ENCODE measurements around the gene EHMT1. TPM values are rescaled to one million over a fixed set of nuclear protein-coding genes. Genes with fewer than 3 reads are reported as not detected.

The EHMT1 gene
- polyA plus RNA-seq, 1 of the 3 experiments (the other 2 are of a cell fraction) = 39.5 TPM

DNA sequence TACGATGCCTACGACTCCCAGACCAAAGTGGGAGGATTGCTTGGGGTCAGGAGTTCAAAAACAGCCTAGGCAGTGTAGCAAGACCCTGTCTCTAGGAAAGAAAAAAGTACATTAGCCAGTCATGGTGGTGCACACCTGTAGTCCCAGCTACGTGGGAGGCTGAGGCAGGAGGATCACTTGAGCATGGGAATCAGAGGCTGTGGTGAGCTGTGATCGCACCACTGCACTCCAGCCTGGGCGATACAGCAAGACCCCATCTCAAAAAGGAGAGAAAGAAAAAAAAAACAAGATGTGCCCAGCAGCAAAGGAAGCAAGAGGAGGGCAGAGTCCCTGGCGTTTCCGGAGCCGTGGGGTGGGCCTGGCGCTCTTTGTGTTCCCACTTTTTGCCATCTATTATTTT, 179.3 kb downstream of the EHMT1 start:
- TF ChIP-seq JUND (IDR thresholded peaks at IDR 0.05) (no peak), CTCF (IDR thresholded peaks at IDR 0.05) (no peak), ELF1 (IDR thresholded peaks at IDR 0.05) (no peak), USF2 (IDR thresholded peaks at IDR 0.05; ENCODE audit: borderline replicate concordance, low read depth, low read length) (no peak), CHD2 (IDR thresholded peaks at IDR 0.05; ENCODE audit: low read length, partially characterized antibody) (no peak), PBX3 (IDR thresholded peaks at IDR 0.05) (no peak), GABPA (IDR thresholded peaks at IDR 0.05; ENCODE audit: low read depth) (no peak), YY1 (IDR thresholded peaks at IDR 0.05; ENCODE audit: low read depth) (no peak), NFIC (IDR thresholded peaks at IDR 0.05; ENCODE audit: borderline replicate concordance) (no peak), TEAD4 (IDR thresholded peaks at IDR 0.05; ENCODE audit: borderline replicate concordance, insufficient read depth) (no peak), SIN3A (IDR thresholded peaks at IDR 0.05; ENCODE audit: borderline replicate concordance, low read depth, low read length) (no peak), EZH2phosphoT487 (IDR thresholded peaks at IDR 0.05; ENCODE audit: borderline replicate concordance, low read depth) (no peak), SMC3 (IDR thresholded peaks at IDR 0.05; ENCODE audit: low read depth, low read length) (no peak), TCF12 (IDR thresholded peaks at IDR 0.05) (no peak), FOXM1 (IDR thresholded peaks at IDR 0.05; ENCODE audit: low read depth) (no peak)
- TF ChIP-seq, protein P1, sequence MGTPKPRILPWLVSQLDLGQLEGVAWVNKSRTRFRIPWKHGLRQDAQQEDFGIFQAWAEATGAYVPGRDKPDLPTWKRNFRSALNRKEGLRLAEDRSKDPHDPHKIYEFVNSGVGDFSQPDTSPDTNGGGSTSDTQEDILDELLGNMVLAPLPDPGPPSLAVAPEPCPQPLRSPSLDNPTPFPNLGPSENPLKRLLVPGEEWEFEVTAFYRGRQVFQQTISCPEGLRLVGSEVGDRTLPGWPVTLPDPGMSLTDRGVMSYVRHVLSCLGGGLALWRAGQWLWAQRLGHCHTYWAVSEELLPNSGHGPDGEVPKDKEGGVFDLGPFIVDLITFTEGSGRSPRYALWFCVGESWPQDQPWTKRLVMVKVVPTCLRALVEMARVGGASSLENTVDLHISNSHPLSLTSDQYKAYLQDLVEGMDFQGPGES (IDR thresholded peaks at IDR 0.05; ENCODE audit: low read depth, low read length) = no peak
- TF ChIP-seq, protein P2, sequence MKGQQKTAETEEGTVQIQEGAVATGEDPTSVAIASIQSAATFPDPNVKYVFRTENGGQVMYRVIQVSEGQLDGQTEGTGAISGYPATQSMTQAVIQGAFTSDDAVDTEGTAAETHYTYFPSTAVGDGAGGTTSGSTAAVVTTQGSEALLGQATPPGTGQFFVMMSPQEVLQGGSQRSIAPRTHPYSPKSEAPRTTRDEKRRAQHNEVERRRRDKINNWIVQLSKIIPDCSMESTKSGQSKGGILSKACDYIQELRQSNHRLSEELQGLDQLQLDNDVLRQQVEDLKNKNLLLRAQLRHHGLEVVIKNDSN (IDR thresholded peaks at IDR 0.05; ENCODE audit: borderline replicate concordance, low read depth) = no peak
- POLR2A ChIA-PET = no interaction called here
- H3K9me2 ChIP-seq = no peaks in the 10 kb centered on the region
- H3K27me3 ChIP-seq (ENCODE audit: insufficient read depth) = no peaks in the 10 kb centered on the region
- no peak overlapping the region for H3K27ac ChIP-seq (ENCODE audit: low read depth in 2 of 2, low read length in 1 of 2)
- H3K9ac ChIP-seq = no peak overlapping the region
- H3K4me2 ChIP-seq = no peak overlapping the region
- no peaks in the 10 kb centered on the region for H4K20me1 ChIP-seq (ENCODE audit: insufficient read depth)
- no peak overlapping the region for H3K4me3 ChIP-seq (ENCODE audit: low read depth in 2 of 2, low read length in 1 of 2)
- no peak for DNase-seq
- no peak overlapping the region for H2AFZ ChIP-seq (ENCODE audit: low read depth)
- WGBS (ENCODE audit: low lambda C conversion rate) = 99% methylated on average over 9 of the region's 9 CpGs
- H3K4me1 ChIP-seq (ENCODE audit: control insufficient read depth in 1 of 2, insufficient read depth in 2 of 2, low read depth in 1 of 2, low read length in 1 of 2) = no peaks in the 10 kb centered on the region
- H3K79me2 ChIP-seq (ENCODE audit: insufficient read depth) = no peaks in the 10 kb centered on the region
- H3K9me3 ChIP-seq = no peaks in the 10 kb centered on the region
- CTCF ChIA-PET = no interaction called here
- H3F3A ChIP-seq (replicated peaks; ENCODE audit: insufficient read depth) = peaks cover 3% of the 10 kb centered on the region
- H3K36me3 ChIP-seq (replicated peaks in 1 of 2; ENCODE audit: control insufficient read depth in 1 of 2, insufficient read depth in 2 of 2, low read length in 1 of 2) = peaks cover 18 to 68% of the 10 kb centered on the region in 2 experiments
